Measurements from ENCODE around the gene NBAS. TPM values are rescaled to one million over a fixed set of nuclear protein-coding genes. Genes with fewer than 3 reads are reported as not detected.

Gene NBAS
- total and polyA plus RNA-seq, 7 donors = 19.5 to 52.8 (median 27.0) TPM

DNA sequence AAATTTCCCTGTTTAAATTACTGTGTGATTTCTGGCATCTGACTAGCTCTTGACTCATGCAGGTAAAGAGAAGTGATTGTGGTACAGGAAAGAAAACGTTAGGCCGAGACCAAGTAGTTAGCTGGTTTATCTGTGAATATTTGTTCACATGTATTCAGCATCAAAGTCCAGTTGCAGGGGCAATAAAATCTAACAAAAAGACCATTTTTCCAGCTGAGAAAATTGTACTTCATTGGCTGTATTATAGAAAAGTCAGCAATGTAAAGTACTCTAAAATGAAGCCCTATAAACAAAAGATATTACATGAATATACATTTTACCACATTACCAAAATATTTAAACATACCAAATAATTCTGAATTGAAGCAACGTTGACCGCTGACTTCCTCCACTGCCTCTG, 88.3 kb downstream of the NBAS start:
- no peak overlapping the region for H3K4me3 ChIP-seq
- H3K36me3 ChIP-seq (ENCODE audit: insufficient read depth in 1 of 2, low read depth in 1 of 2) = peaks cover 0 to 71% of the 10 kb centered on the region in 2 donors
- ATAC-seq (no peak), DNase-seq (no peak)
- no peak overlapping the region for H3K27ac ChIP-seq
- WGBS, 3 donors = 95 to 98% (median 96%) methylated on average over 4 of the region's 4 CpGs
- H3K4me1 ChIP-seq = no peaks in the 10 kb centered on the region
- no peaks in the 10 kb centered on the region for H3K27me3 ChIP-seq (ENCODE audit: insufficient read depth in 3 of 3, low read length in 2 of 3)
- TF ChIP-seq, protein P1, sequence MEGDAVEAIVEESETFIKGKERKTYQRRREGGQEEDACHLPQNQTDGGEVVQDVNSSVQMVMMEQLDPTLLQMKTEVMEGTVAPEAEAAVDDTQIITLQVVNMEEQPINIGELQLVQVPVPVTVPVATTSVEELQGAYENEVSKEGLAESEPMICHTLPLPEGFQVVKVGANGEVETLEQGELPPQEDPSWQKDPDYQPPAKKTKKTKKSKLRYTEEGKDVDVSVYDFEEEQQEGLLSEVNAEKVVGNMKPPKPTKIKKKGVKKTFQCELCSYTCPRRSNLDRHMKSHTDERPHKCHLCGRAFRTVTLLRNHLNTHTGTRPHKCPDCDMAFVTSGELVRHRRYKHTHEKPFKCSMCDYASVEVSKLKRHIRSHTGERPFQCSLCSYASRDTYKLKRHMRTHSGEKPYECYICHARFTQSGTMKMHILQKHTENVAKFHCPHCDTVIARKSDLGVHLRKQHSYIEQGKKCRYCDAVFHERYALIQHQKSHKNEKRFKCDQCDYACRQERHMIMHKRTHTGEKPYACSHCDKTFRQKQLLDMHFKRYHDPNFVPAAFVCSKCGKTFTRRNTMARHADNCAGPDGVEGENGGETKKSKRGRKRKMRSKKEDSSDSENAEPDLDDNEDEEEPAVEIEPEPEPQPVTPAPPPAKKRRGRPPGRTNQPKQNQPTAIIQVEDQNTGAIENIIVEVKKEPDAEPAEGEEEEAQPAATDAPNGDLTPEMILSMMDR (IDR thresholded peaks at IDR 0.05) = no peak
- intact Hi-C loops (cut with DNase I) = no loop called here
- no peaks in the 10 kb centered on the region for H3K9me3 ChIP-seq

DNA sequence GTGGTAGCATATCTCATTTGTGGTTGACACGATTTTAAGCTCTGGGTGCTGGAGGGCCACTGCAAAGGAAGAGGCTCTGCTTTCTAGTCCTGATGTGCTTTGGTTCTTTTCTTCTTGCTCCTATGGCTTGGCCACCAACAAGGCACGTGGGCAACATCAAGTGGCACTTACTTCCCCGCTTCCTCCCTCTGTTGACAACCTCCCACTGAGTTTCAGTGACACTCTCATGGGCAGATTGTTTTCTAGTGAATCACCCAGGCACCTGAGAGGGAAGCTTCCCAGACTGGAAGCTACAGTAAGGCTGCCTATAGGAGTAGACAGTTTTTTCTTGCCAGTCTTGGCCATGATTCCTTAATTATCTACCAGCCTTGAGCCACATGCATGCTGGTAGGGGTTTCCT, 89.0 kb downstream of the NBAS start:
- no peak overlapping the region for H3K4me3 ChIP-seq
- peaks cover 0 to 77% of the 10 kb centered on the region in 2 donors for H3K36me3 ChIP-seq (ENCODE audit: insufficient read depth in 1 of 2, low read depth in 1 of 2)
- TF ChIP-seq, protein P1 (IDR thresholded peaks at IDR 0.05) = no peak
- ATAC-seq (no peak), DNase-seq (no peak)
- no peaks in the 10 kb centered on the region for H3K9me3 ChIP-seq
- H3K27ac ChIP-seq = no peak overlapping the region
- no peaks in the 10 kb centered on the region for H3K27me3 ChIP-seq (ENCODE audit: insufficient read depth in 3 of 3, low read length in 2 of 3)
- intact Hi-C loops (cut with DNase I) = no loop called here
- WGBS, 3 donors = 73 to 91% (median 87%) methylated on average over 3 of the region's 3 CpGs
- no peaks in the 10 kb centered on the region for H3K4me1 ChIP-seq

DNA sequence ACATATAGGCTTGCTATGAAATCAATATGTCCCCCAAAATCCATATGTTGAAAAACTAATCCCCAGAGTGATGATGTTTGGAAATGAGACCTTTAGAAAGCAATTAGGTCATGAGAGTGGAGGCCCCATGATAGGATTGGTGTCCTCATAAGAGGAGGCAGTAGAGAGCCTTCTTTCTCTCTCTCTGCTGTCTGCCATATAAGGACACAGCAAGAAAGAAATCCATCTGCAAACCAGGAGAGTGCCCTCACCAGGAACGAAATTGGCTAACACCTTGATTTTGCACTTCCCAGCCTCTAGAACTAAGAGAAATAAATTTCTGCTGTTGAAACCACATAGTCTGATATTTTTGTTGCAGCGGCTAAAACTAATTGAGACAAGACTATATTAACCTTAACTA, 89.5 kb downstream of the NBAS start:
- H3K4me1 ChIP-seq = no peaks in the 10 kb centered on the region
- intact Hi-C loops (cut with DNase I) = no loop called here
- TF ChIP-seq, protein P1 (IDR thresholded peaks at IDR 0.05) = no peak
- H3K4me3 ChIP-seq = no peak overlapping the region
- no peak for DNase-seq
- WGBS, 3 donors = 90 to 93% (median 92%) methylated on average over 2 of the region's 2 CpGs
- no peaks in the 10 kb centered on the region for H3K9me3 ChIP-seq
- no peaks in the 10 kb centered on the region for H3K27me3 ChIP-seq (ENCODE audit: insufficient read depth in 3 of 3, low read length in 2 of 3)
- H3K36me3 ChIP-seq (ENCODE audit: insufficient read depth in 1 of 2, low read depth in 1 of 2) = peaks cover 0 to 82% of the 10 kb centered on the region in 2 donors
- no peak overlapping the region for H3K27ac ChIP-seq
- no peak for ATAC-seq

DNA sequence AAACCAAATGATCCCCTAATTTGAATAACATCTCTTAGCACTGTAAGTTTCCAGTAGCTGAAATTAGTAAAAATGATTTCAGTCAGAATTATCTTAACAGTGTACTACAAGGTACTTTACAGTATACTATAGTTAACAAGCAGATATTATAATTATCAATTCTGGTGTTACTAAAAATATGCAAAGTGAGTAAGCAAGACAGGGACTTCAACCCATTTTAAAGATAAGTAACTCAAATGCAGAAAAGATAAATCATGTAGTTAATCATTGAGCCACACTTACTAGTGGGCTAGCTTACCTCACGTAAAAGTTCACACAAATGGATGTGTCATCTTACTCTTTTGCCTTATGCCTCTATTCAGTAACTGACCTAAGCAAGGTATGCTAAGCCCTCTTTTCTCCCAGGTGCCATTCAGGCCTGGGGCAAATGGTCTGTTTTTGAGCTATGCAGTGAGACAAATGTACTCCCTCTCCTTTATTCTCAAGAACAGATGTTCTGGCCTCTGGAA, 101.0 kb downstream of the NBAS start:
- TF ChIP-seq, protein P1 (IDR thresholded peaks at IDR 0.05) = no peak
- ATAC-seq = no peak
- Histone ChIP-seq H3K9me3 (no peaks in the 10 kb centered on the region), H3K27ac (no peak overlapping the region), H3K4me1 (peaks cover 6% of the 10 kb centered on the region), H3K4me3 (no peak overlapping the region), H3K36me3 (ENCODE audit: insufficient read depth in 1 of 2, low read depth in 1 of 2) (peaks cover under 1 to 53% of the 10 kb centered on the region in 2 donors), H3K27me3 (ENCODE audit: insufficient read depth in 3 of 3, low read length in 2 of 3) (no peaks in the 10 kb centered on the region)
- DNase-seq = no peak
- intact Hi-C loops (cut with DNase I) = no loop called here
- 96 to 100% (median 97%) methylated on average over 1 of the region's 1 CpG for WGBS, 3 donors

DNA sequence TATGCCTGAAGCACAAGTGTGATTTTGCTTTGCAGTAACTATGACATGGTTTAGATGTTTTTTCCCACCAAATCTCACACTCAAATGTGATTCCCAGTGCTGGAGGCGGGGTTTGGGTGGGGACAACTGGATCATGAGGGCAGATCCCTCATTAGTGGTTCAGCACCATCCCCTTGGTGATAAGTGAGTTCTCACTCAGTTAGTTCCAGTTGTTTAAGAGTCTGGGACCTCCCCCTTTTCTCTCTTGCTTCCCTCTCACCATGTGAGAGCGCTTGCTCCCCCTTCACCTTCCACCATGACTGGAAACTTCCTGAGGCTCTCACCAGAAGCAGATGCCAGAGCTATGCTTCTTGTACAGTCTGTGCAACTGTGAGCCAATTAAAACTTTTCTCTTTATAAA, 102.9 kb downstream of the NBAS start:
- Histone ChIP-seq H3K4me3 (no peak overlapping the region), H3K27me3 (ENCODE audit: insufficient read depth in 3 of 3, low read length in 2 of 3) (no peaks in the 10 kb centered on the region), H3K27ac (no peak overlapping the region), H3K9me3 (no peaks in the 10 kb centered on the region), H3K4me1 (peaks cover 6% of the 10 kb centered on the region), H3K36me3 (ENCODE audit: insufficient read depth in 1 of 2, low read depth in 1 of 2) (peaks cover 0 to 54% of the 10 kb centered on the region in 2 donors)
- 98 to 100% (median 100%) methylated on average over 2 of the region's 2 CpGs for WGBS, 3 donors
- DNase-seq = no peak
- intact Hi-C loops (cut with DNase I) = no loop called here
- no peak for ATAC-seq
- TF ChIP-seq, protein P1 (IDR thresholded peaks at IDR 0.05) = no peak

Measured in psoas muscle (tissue), 8 donors.